A673 (cell line): ENCODE results near the gene XRCC1.

ENCODE experiments used
- EZH2 ChIP-seq: fragments of 200-600 bp; sonication (generic); IDR thresholded peaks from 2 replicates; pipeline ENCODE4 v1.6.1; 2017; ENCODE audit warnings: borderline replicate concordance, low read depth, mild to moderate bottlenecking, mixed read lengths, antibody characterized with exemption, low read length; ENCODE audit not compliant: poor library complexity, severe bottlenecking
- TF ChIP-seq, protein P1 (sequence below): fragments of 300-800, 200-600 bp; sonication (generic); conservative IDR thresholded peaks from 2 replicates; pipeline ENCODE4 v1.5.1; 2017; ENCODE audit warnings: low read depth, mild to moderate bottlenecking, antibody characterized with exemption, low read length, moderate library complexity, mixed read lengths

- TF ChIP-seq EZH2 = no peak
- TF ChIP-seq, protein P1, sequence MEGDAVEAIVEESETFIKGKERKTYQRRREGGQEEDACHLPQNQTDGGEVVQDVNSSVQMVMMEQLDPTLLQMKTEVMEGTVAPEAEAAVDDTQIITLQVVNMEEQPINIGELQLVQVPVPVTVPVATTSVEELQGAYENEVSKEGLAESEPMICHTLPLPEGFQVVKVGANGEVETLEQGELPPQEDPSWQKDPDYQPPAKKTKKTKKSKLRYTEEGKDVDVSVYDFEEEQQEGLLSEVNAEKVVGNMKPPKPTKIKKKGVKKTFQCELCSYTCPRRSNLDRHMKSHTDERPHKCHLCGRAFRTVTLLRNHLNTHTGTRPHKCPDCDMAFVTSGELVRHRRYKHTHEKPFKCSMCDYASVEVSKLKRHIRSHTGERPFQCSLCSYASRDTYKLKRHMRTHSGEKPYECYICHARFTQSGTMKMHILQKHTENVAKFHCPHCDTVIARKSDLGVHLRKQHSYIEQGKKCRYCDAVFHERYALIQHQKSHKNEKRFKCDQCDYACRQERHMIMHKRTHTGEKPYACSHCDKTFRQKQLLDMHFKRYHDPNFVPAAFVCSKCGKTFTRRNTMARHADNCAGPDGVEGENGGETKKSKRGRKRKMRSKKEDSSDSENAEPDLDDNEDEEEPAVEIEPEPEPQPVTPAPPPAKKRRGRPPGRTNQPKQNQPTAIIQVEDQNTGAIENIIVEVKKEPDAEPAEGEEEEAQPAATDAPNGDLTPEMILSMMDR = no peak
Measured at GRCh38 chr19:43586346-43586745, 11.0 kb upstream of the XRCC1 start.
